ENCODE results near the gene ZNF587B. TPM values are rescaled to one million over a fixed set of nuclear protein-coding genes. Genes with fewer than 3 reads are reported as not detected.

Gene ZNF587B
- total and polyA plus RNA-seq, 10 of the 15 experiments (the other 5 are each of a cell fraction or from before 2014, with no cell fraction given), result 4.1 to 33.9 (median 15.2) TPM

- Histone ChIP-seq H4K20me1 (ENCODE audit: control insufficient read depth, insufficient read depth) (no peaks in the 10 kb centered on the region), H3K4me3 (no peak overlapping the region), H3K79me2 (ENCODE audit: control insufficient read depth, insufficient read depth, low read length) (peaks cover 40% of the 10 kb centered on the region), H2AFZ (ENCODE audit: control insufficient read depth, low read depth, low read length) (no peak overlapping the region), H3K36me3 (ENCODE audit: control insufficient read depth in 2 of 2, insufficient read depth in 2 of 2, low read length in 1 of 2) (peaks cover 0 to 20% of the 10 kb centered on the region in 2 experiments; a peak in 3 of 4 replicates), H3K4me2 (ENCODE audit: control insufficient read depth, insufficient read depth) (no peak overlapping the region), H3K9ac (ENCODE audit: control insufficient read depth, insufficient read depth, low read length) (no peak overlapping the region), H3K9me3 (replicated peaks; ENCODE audit: control insufficient read depth, insufficient read depth, low read length) (peaks cover 1% of the 10 kb centered on the region; the same call in 1 of the 3 replicates), H3K27ac (ENCODE audit: control insufficient read depth, insufficient read depth) (no peak overlapping the region), H3K4me1 (ENCODE audit: control insufficient read depth, insufficient read depth, low read length) (peaks cover 4% of the 10 kb centered on the region; the same call in 1 of the 2 replicates), H3K27me3 (replicated peaks in 1 of 2; ENCODE audit: control insufficient read depth in 2 of 2, insufficient read depth in 2 of 2, low read length in 1 of 2) (no peaks in the 10 kb centered on the region)
- DNase-seq (ENCODE audit: low read depth, low spot score), result no peak
- TF ChIP-seq SREBF1 (IDR thresholded peaks at IDR 0.05; ENCODE audit: low read length), result no peak
- TF ChIP-seq EED (IDR thresholded peaks at IDR 0.05; ENCODE audit: low read depth), result no peak
- no peak for TF ChIP-seq TCF7 (IDR thresholded peaks at IDR 0.05; ENCODE audit: borderline replicate concordance)
- RAD21 ChIA-PET (ENCODE audit: unreplicated experiment), result no interaction called here
- SMC1A ChIA-PET (ENCODE audit: uncharacterized antibody, unreplicated experiment), result no interaction called here
- in situ Hi-C loops (cut with MboI), result no loop called here
- POLR2A ChIA-PET, result interaction anchor here (0.5 kb wide), 1 partner anchor 669 kb away, joined by 5 read pairs; no protein-coding TSS in a partner anchor
- 100% methylated on average over 6 of the region's 6 CpGs for WGBS (ENCODE audit: insufficient coverage, insufficient replicate concordance, low lambda C conversion rate, missing lambda C conversion rate)
- intact Hi-C loops (cut with micrococcal nuclease; ENCODE audit: unreplicated experiment), result no loop called here
- ATAC-seq, result no peak
- CTCF ChIA-PET, result interaction anchor here (1.5 kb wide), 1 partner anchor 26 kb away, joined by 4 read pairs; no protein-coding TSS in a partner anchor
- BruUV-seq (replicated peaks), result no TSS peak
- no peak for FAIRE-seq
These were observed 4.6 kb upstream of the ZNF587B start for GRCh38 chr19:57825511-57825910.

DNA sequence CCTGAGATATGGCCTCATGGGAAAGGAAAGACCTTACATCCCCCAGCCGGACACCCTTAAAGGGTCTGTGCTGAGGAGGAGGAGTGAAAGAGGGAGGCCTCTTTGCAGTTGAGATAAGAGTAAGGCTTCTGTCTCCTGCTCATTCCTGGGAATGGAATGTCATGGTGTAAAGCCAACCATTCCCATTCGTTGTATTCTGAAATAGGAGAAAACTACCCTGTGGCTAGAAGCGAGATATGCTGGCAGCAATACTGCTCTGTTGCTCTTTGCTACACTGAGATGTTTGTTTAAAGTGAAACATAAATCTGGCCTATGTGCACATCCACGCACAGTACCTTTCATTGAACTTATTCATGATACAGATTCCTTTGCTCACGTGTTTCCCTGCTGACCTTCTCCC, 783 bp upstream of the ZNF587B start:
- BruUV-seq (replicated peaks), result no TSS peak
- Histone ChIP-seq H3K4me3 (no peak overlapping the region), H3K27ac (ENCODE audit: control insufficient read depth, insufficient read depth) (no peak overlapping the region), H3K36me3 (ENCODE audit: control insufficient read depth in 2 of 2, insufficient read depth in 2 of 2, low read length in 1 of 2) (peaks cover 0 to 12% of the 10 kb centered on the region in 2 experiments; a peak in 3 of 4 replicates), H3K4me2 (ENCODE audit: control insufficient read depth, insufficient read depth) (no peak overlapping the region), H3K79me2 (ENCODE audit: control insufficient read depth, insufficient read depth, low read length) (peaks cover 18% of the 10 kb centered on the region), H3K4me1 (ENCODE audit: control insufficient read depth, insufficient read depth, low read length) (no peaks in the 10 kb centered on the region), H4K20me1 (ENCODE audit: control insufficient read depth, insufficient read depth) (no peaks in the 10 kb centered on the region), H3K9ac (ENCODE audit: control insufficient read depth, insufficient read depth, low read length) (no peak overlapping the region), H3K9me3 (replicated peaks; ENCODE audit: control insufficient read depth, insufficient read depth, low read length) (peaks cover 1% of the 10 kb centered on the region; the same call in 1 of the 3 replicates), H2AFZ (ENCODE audit: control insufficient read depth, low read depth, low read length) (no peak overlapping the region), H3K27me3 (replicated peaks in 1 of 2; ENCODE audit: control insufficient read depth in 2 of 2, insufficient read depth in 2 of 2, low read length in 1 of 2) (no peaks in the 10 kb centered on the region)
- ChIA-PET SMC1A (ENCODE audit: uncharacterized antibody, unreplicated experiment) (interaction anchor here (1.7 kb wide), 1 partner anchor 91 kb away, joined by 5 read pairs; no protein-coding TSS in a partner anchor), RAD21 (ENCODE audit: unreplicated experiment) (no interaction called here), POLR2A (no interaction called here), CTCF (no interaction called here)
- 97% methylated on average over 5 of the region's 5 CpGs for WGBS (ENCODE audit: insufficient coverage, insufficient replicate concordance, low lambda C conversion rate, missing lambda C conversion rate)
- intact Hi-C loops (cut with micrococcal nuclease; ENCODE audit: unreplicated experiment), result no loop called here
- ATAC-seq (no peak), FAIRE-seq (no peak), DNase-seq (ENCODE audit: low read depth, low spot score) (no peak)
- no peak for TF ChIP-seq SKIL (IDR thresholded peaks at IDR 0.05; ENCODE audit: low read depth, poor library complexity, severe bottlenecking)
- TF ChIP-seq PML (IDR thresholded peaks at IDR 0.05; ENCODE audit: low read length), result no peak
- TF ChIP-seq EED (IDR thresholded peaks at IDR 0.05; ENCODE audit: low read depth), result no peak
- TF ChIP-seq CREB1 (IDR thresholded peaks at IDR 0.05; ENCODE audit: low read depth), result no peak
- no peak for TF ChIP-seq FOXK2 (IDR thresholded peaks at IDR 0.05)
- TF ChIP-seq, protein P1, sequence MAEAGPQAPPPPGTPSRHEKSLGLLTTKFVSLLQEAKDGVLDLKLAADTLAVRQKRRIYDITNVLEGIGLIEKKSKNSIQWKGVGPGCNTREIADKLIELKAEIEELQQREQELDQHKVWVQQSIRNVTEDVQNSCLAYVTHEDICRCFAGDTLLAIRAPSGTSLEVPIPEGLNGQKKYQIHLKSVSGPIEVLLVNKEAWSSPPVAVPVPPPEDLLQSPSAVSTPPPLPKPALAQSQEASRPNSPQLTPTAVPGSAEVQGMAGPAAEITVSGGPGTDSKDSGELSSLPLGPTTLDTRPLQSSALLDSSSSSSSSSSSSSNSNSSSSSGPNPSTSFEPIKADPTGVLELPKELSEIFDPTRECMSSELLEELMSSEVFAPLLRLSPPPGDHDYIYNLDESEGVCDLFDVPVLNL (IDR thresholded peaks at IDR 0.05; ENCODE audit: low read depth, low read length), result no peak
- no peak for TF ChIP-seq TARDBP (IDR thresholded peaks at IDR 0.05; ENCODE audit: borderline replicate concordance)
- TF ChIP-seq RBBP5 (conservative IDR thresholded peaks at IDR 0.05), result no peak
- in situ Hi-C loops (cut with MboI), result no loop called here

Data from GM12878 (cell line).